SK-MEL-5 (cell line): ENCODE data around the gene INTS11. TPM values are rescaled to one million over a fixed set of nuclear protein-coding genes. Genes with fewer than 3 reads are reported as not detected.
A peak's percentile ranks its signal among the peaks of the same experiment; 100 is the strongest.

Source experiments
- DNase-seq: peaks from one replicate; pipeline ENCODE4 v3.0.0-alpha.2; 2016; ENCODE audit warnings: low read depth, low spot score
- in situ Hi-C: cut with HindIII; loops from 2 replicates; pipeline ENCODE4 v1.10.0; 2016; ENCODE audit warnings: low sequenced_read_pairs, high pct_unique_total_duplicates, low pct_unique_long_range_greater_than_20kb
- total RNA-seq: library from RNA; depleted of rRNA; stranded (reverse); fragments of >200 nt; shearing (Covaris generic); gene quantifications from 2 replicates; pipeline ENCODE4 v1.2.3, GENCODE V29; 2014

Gene INTS11
- total RNA-seq, 1 experiment from 2014 or later, result 60.1 TPM

DNA sequence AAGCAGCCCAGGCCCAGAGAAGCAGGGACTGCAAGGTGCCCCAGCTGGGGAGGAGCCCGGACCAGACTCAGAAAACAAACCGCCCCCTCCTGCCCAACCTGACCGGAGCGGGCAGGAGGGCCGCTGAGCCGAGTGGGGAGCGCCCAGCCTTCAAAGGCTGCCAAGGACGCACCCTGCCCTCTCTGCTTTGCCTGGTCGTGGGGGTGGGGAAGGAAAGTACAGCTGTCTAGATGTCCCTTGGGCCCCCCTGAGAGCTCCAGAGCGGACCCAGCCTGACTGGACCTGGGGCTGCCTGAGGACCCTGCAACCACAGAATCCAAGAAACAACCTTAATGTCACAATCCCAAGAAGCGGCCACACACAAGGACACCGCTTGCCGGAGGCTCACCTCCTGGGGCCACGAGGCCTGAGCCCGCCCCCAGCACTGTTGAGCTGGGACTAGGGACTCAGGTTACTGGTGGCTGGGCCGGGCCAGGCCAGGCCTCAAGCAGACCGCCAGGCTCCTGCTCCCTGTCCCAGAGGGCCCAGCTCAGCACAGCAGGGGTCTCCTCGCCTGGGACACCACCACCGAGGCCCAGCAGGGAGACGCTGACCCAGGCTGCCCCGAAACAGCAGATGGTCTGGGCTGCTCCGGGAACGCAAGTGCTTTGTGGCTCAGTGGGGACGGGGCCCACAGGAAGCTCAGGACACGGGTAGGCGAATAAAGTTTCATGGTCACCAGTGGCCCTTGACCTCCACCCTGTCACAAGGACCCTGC is 23.4 kb upstream of the INTS11 start:
- DNase-seq, result no peak
- in situ Hi-C loops, result no loop called here

GRCh38 chr1:1347026-1347595 is 22.7 kb upstream of the INTS11 start:
- in situ Hi-C loops, result no loop called here
- no peak for DNase-seq

GRCh38 chr1:1346501-1346890 is 22.0 kb upstream of the INTS11 start:
- in situ Hi-C loops, result no loop called here
- no peak for DNase-seq

GRCh38 chr1:1345860-1346500 is 21.5 kb upstream of the INTS11 start:
- in situ Hi-C loops, result no loop called here
- no peak for DNase-seq

DNA sequence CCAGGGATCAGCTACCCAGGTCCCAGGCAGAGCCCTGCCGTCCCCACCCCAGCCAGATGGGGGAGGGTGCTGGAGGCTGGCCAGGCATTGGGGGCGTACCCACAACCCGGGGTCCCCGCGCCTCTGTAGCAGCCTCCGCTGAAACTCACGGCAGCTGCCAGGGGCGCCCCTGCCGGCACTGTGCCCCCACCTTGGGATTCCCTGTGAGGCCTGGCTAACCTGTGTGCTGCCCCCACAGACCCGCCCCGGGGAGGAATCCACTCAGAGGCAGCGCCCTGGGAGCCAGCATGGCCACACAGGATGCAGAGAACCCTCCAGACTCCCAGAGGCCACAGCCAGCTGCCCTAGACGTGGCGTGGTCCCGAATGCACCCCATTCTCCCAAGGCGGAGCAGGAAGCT is 20.9 kb upstream of the INTS11 start:
- in situ Hi-C loops, result no loop called here
- no peak for DNase-seq

GRCh38 chr1:1344655-1345361 is 20.3 kb upstream of the INTS11 start:
- DNase-seq, result peak; percentile 50
- in situ Hi-C loops, result no loop called here

- in situ Hi-C loops, result no loop called here
- no peak for DNase-seq
These were observed 19.5 kb upstream of the INTS11 start for GRCh38 chr1:1343811-1344421.

GRCh38 chr1:1342584-1343115 is 18.2 kb upstream of the INTS11 start:
- DNase-seq, result no peak
- in situ Hi-C loops, result no loop called here

DNA sequence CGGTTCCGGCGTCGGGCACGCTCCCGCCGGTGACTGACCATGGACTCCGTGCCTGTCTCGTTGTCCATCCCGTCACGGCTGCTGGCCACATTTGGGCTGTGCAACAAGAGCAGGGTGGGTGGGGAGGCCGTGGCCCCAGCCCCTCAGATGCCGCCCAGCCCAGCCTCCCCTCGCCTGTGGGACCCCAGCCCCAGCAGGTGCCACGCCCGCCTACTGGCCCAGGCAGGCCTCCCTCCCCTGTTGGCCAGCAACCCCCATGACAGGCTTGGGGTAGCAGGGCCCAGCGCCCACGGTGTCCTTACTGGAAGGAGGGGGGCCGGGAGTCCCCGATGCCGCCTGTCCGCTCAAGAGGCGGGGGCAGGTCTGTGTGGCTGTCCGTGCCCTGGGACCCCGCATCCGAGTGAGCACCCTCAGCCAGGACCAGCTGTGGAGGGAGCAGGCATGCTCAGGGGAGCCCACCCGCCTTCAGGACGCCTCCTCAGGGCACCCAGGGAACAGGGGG is 17.7 kb upstream of the INTS11 start:
- no peak for DNase-seq
- in situ Hi-C loops, result no loop called here

DNA sequence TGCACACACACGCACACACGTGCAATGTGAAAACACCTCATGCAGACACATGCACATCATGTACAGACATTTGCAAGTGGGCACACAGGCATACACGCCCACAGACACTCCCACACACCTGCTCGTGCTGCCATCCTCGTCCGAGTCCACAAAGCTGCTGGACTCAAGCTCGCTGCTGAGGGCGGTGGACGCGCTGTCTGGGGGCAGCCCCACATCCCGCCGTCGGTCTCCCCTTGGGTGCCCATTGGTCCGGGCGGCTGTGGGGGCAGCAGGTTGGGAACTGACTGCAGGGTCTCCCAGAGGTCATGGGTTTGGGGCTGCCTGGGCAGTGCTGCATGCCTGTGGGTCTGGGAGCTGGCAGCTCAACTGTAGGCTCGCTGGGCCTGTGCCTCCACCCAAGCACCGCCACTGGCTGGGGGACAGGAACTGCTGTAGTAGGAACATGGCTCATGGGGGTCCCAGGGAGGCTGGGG is 17.1 kb upstream of the INTS11 start:
- in situ Hi-C loops, result no loop called here
- DNase-seq, result no peak

- DNase-seq, result no peak
- in situ Hi-C loops, result no loop called here
These were observed 16.5 kb upstream of the INTS11 start for GRCh38 chr1:1340791-1341548.

GRCh38 chr1:1340185-1340584 is 15.7 kb upstream of the INTS11 start:
- in situ Hi-C loops, result no loop called here

GRCh38 chr1:1338278-1338677 is 13.8 kb upstream of the INTS11 start:
- in situ Hi-C loops, result no loop called here
- no peak for DNase-seq

More at GRCh38 chr1:1340185-1340584, 15.7 kb upstream of the INTS11 start:
- no peak for DNase-seq

- no peak for DNase-seq
- in situ Hi-C loops, result no loop called here
These were observed 13.3 kb upstream of the INTS11 start for GRCh38 chr1:1337793-1338147.

- in situ Hi-C loops, result no loop called here
- DNase-seq, result no peak
These were observed 12.7 kb upstream of the INTS11 start for GRCh38 chr1:1336931-1337792.

DNA sequence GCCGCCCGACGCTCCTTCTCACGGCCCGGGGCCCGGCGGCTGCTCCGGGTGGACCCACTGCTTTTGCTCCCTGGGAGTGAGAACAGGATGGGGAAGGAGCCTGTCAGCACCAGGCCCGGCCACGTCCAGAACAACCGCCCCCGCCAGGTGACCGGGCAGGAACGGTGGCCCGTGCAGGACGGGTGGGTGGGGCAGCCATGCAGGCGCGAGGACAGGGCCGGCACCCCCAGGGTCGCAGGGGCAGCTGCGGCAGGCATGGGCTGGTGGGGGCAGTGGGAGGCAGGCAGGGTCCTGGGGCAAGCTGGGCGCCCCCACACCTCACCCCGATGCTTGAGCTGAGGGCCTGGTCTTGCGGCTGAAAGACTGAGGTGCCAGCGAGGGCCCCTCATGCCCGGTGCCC is 12.0 kb upstream of the INTS11 start:
- DNase-seq, result no peak
- in situ Hi-C loops, result no loop called here
